Left hindlimb (tissue), 1 donor: ENCODE results near the gene ACKR1.

Source experiments
- DNase-seq: peaks from one replicate; pipeline ENCODE4 v3.0.0-alpha.2; 2018

The ACKR1 gene

DNA sequence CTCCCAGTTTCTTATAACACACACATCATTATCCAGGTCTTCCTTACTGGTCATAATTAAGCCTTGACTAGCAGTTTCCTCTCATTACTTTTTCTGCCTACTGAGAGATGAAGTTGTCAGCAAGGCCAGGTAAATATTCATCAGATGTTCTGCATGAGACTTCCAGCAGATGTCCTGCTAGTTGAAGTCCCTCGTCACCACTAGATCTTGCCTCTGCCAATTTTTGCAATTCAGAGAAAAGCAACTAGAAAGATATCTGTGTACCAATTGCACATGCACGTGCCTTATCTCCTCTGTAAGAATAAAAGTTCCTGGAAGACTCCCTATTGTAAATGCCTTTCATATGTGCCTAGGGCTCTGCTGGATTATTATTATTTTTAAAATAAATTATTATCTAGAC, 18.3 kb downstream of the ACKR1 start:
- DNase-seq, result no peak

GRCh38 chr1:159228554-159228953, 23.9 kb downstream of the ACKR1 start:
- DNase-seq, result no peak

- no peak for DNase-seq
Observed at GRCh38 chr1:159229260-159229885, 24.7 kb downstream of the ACKR1 start.

DNA sequence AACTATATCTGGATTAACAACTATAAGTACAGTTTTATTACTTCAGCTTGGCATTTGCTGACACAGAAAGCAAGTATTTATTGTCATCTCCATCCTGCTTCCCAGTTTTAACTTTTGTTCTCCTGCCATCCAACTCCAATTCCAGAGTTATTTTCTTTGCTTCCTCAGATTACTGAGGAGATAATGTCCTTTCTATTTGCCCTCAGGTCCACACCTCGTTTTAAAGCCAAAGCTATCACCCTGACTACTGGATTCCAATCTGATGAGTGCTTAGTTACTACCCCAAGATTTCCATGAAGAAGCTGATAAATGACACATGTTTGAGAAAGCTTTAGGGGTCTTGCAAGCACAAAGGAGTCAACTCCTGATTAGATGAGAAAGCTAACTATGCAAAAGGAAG, 25.2 kb downstream of the ACKR1 start:
- DNase-seq, result no peak

GRCh38 chr1:159239551-159240220, 35.0 kb downstream of the ACKR1 start:
- no peak for DNase-seq

DNA sequence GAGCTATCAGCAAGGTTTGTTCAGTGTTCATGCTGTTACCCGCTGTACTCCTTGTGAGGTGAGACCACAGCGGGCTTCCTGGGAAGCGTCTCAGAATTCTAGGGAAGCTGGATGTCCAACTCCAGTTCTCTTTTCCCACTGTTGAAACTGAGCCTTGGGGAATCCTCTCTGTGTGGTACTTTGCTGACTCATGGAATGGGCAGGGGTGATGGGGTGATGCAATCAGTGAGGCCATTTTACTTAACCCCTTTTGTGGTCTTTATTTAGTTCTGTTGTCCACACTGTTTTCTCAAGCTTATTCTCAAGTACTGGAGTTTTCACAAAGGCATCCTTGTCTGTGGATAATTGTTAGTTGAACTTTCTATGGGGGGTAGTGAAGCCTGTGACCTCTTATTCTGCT, 42.6 kb downstream of the ACKR1 start:
- no peak for DNase-seq

DNA sequence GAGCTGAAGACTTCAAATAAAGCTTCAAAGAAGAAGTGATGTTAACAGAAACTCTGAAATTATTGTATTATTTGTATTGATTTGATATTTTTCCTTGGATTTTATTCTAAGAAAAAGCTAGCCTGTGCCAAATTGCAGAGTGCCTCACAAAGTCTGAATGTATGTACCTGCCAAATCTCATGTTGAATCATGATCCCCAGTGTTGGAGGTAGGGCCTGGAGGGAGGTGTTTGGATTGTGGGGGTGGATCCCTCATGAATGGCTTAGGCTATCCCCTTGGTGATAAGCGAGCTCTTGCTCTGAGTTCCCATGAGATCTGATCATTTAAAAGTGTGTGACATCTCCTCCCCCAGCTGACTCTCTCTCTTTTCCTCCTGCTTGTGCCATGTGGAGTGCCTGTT, 43.6 kb downstream of the ACKR1 start:
- DNase-seq, result no peak

- DNase-seq, result no peak
Observed at GRCh38 chr1:159250638-159251216, 46.1 kb downstream of the ACKR1 start.
